Left colon (tissue), 2 donors: ENCODE measurements around the gene GPR37. TPM values are rescaled to one million over a fixed set of nuclear protein-coding genes. Genes with fewer than 3 reads are reported as not detected.

Experiments used
- ATAC-seq: fragments of 200-7000 bp; cut with Tn5 transposase; one replicate; pipeline ENCODE4 v1.9.1; 2020; ENCODE audit warnings: mild to moderate bottlenecking, moderate library complexity
- DNase-seq, 2 donors: peaks; one replicate each; pipeline ENCODE4 v3.0.0-alpha.2; 2020
- intact Hi-C, 2 donors: fragments of 100-400 bp; cut with DNase I in 1 of 2; cut with micrococcal nuclease in 1 of 2; formaldehyde crosslinking; loops; one replicate each; pipeline versions ENCODE4 v1.11.2 to v1.14.0; 2022; cut with DNase I, micrococcal nuclease
- total RNA-seq, 2 donors: library from RNA; stranded (reverse); fragmentation: NEBNext Ultra II Directional; extraction: Animal tissue kit (Norgen Biotek cat#: 25700); gene quantifications; one replicate each; pipeline ENCODE4 v1.2.1, GENCODE V29; 2021
- donor health status: DM: no; HTN: no; CAD: no.
- donor health status: DM: yes; HTN: yes; CAD: no.

Gene GPR37
- total RNA-seq, 2 donors from 2014 or later = 0.61 to 0.95 TPM

GRCh38 chr7:124697746-124698145, 67.8 kb downstream of the GPR37 start:
- DNase-seq (no peak), ATAC-seq (no peak)
- intact Hi-C loops = no loop called here

Other genes with a start within 250 kb of the GPR37 start
- gene POT1, start 164.0 kb upstream of the GPR37 start, total RNA-seq = 10 to 100 TPM in 1 of 2 donors, 1 to 10 TPM in 1; 8.5 to 12.1 TPM